H9 (cell line): ENCODE results near the gene PDIA6. TPM values are rescaled to one million over a fixed set of nuclear protein-coding genes. Genes with fewer than 3 reads are reported as not detected.

ENCODE experiments used
- DNase-seq: peaks from one replicate; pipeline ENCODE4 v3.0.0-alpha.2; 2017
- H2AFZ ChIP-seq: one replicate; pipeline ENCODE4 v1.6.1; 2013; ENCODE audit warnings: mild to moderate bottlenecking, low read length, control low read depth, moderate library complexity
- H2AK5ac ChIP-seq: 2 replicates; pipeline ENCODE4 v1.6.1; 2013; ENCODE audit warnings: low read length, control low read depth, mixed read lengths; ENCODE audit not compliant: insufficient read length
- H2BK120ac ChIP-seq: one replicate; pipeline ENCODE4 v1.6.1; 2013; ENCODE audit warnings: low read depth, mild to moderate bottlenecking, low read length, control low read depth, inconsistent platforms; ENCODE audit not compliant: poor library complexity, severe bottlenecking
- H2BK12ac ChIP-seq: 2 replicates; pipeline ENCODE4 v1.6.1; 2013; ENCODE audit warnings: low read length, control low read depth, mixed read lengths, low read depth; ENCODE audit not compliant: insufficient read length
- H2BK15ac ChIP-seq: 2 replicates; pipeline ENCODE4 v1.6.1; 2013; ENCODE audit warnings: low read depth, low read length, control low read depth
- H2BK20ac ChIP-seq: one replicate; pipeline ENCODE4 v1.6.1; 2013; ENCODE audit warnings: low read depth, mild to moderate bottlenecking, low read length, control low read depth, inconsistent platforms; ENCODE audit not compliant: poor library complexity, severe bottlenecking
- H2BK5ac ChIP-seq: 2 replicates; pipeline ENCODE4 v1.6.1; 2013; ENCODE audit warnings: low read length, control low read depth, mixed read lengths; ENCODE audit not compliant: insufficient read length
- H3K14ac ChIP-seq: 2 replicates; pipeline ENCODE4 v1.6.1; 2013; ENCODE audit warnings: low read length, control low read depth; ENCODE audit not compliant: insufficient read depth
- H3K18ac ChIP-seq: 2 replicates; pipeline ENCODE4 v1.6.1; 2013; ENCODE audit warnings: low read depth, mild to moderate bottlenecking, mixed read lengths, low read length, control low read depth; ENCODE audit not compliant: insufficient read length
- H3K23ac ChIP-seq: 2 replicates; pipeline ENCODE4 v1.6.1; 2013; ENCODE audit warnings: low read length, control low read depth, mixed read lengths, low read depth; ENCODE audit not compliant: insufficient read length
- H3K23me2 ChIP-seq: 2 replicates; pipeline ENCODE4 v1.6.1; 2013; ENCODE audit warnings: low read depth, mild to moderate bottlenecking, mixed read lengths, low read length, control low read depth; ENCODE audit not compliant: insufficient read length, poor library complexity, severe bottlenecking
- H3K27ac ChIP-seq: 2 replicates; pipeline ENCODE4 v1.5.1; 2013; ENCODE audit warnings: low read length, control low read depth, mixed read lengths, low read depth; ENCODE audit not compliant: insufficient read length
- H3K27me3 ChIP-seq: 2 replicates; pipeline ENCODE4 v1.6.1; 2013; ENCODE audit warnings: low read length, control low read depth, inconsistent platforms; ENCODE audit not compliant: insufficient read depth
- H3K4ac ChIP-seq: 2 replicates; pipeline ENCODE4 v1.6.1; 2013; ENCODE audit warnings: low read depth, mild to moderate bottlenecking, control low read depth, inconsistent platforms, low read length, moderate library complexity
- H3K4me1 ChIP-seq: 2 replicates; pipeline ENCODE4 v1.6.1; 2013; ENCODE audit warnings: low read length, control low read depth, inconsistent platforms; ENCODE audit not compliant: insufficient read depth
- H3K4me2 ChIP-seq: 2 replicates; pipeline ENCODE4 v1.6.1; 2013; ENCODE audit warnings: low read length, control low read depth, mixed read lengths; ENCODE audit not compliant: insufficient read length, insufficient read depth
- H3K56ac ChIP-seq: 2 replicates; pipeline ENCODE4 v1.6.1; 2013; ENCODE audit warnings: low read depth, mild to moderate bottlenecking, mixed read lengths, low read length, control low read depth; ENCODE audit not compliant: insufficient read length
- H3K79me1 ChIP-seq: 2 replicates; pipeline ENCODE4 v1.6.1; 2013; ENCODE audit warnings: low read depth, mild to moderate bottlenecking, moderate library complexity, low read length, control low read depth, inconsistent platforms; ENCODE audit not compliant: insufficient read depth, poor library complexity, severe bottlenecking
- H3K79me2 ChIP-seq: 2 replicates; pipeline ENCODE4 v1.6.1; 2013; ENCODE audit warnings: low read length, control low read depth, inconsistent platforms; ENCODE audit not compliant: insufficient read depth
- H3K9ac ChIP-seq: 2 replicates; pipeline ENCODE4 v1.6.1; 2013; ENCODE audit warnings: low read length, control low read depth, mixed read lengths; ENCODE audit not compliant: insufficient read length; ENCODE audit errors: extremely low read depth
- H3K9me3 ChIP-seq: one replicate; pipeline ENCODE4 v1.6.1; 2013; ENCODE audit warnings: low read depth, low read length, inconsistent platforms; ENCODE audit not compliant: control insufficient read depth
- H3T11ph ChIP-seq: one replicate; pipeline ENCODE4 v1.6.1; 2013; ENCODE audit warnings: mild to moderate bottlenecking, low read length, control low read depth, inconsistent platforms
- H4K20me1 ChIP-seq: one replicate; pipeline ENCODE4 v1.6.1; 2013; ENCODE audit not compliant: control insufficient read depth, insufficient read length, insufficient read depth
- H4K5ac ChIP-seq: 2 replicates; pipeline ENCODE4 v1.6.1; 2013; ENCODE audit warnings: low read depth, mild to moderate bottlenecking, mixed read lengths, low read length, control low read depth; ENCODE audit not compliant: insufficient read length
- H4K8ac ChIP-seq: replicated peaks from 2 replicates; pipeline ENCODE4 v1.6.1; 2013; ENCODE audit warnings: low read length, control low read depth, mixed read lengths, low read depth; ENCODE audit not compliant: insufficient read length
- H4K91ac ChIP-seq: 2 replicates; pipeline ENCODE4 v1.6.1; 2013; ENCODE audit warnings: low read depth, mild to moderate bottlenecking, moderate library complexity, mixed read lengths, low read length, control low read depth; ENCODE audit not compliant: insufficient read length
- H3K27ac Mint-ChIP-seq, 3 experiments: 2 replicates in 2 of 3; 3 replicates in 1 of 3; pipeline ENCODE4 v1.8.0; 2020 to 2021; ENCODE audit warnings: mixed read lengths in 3 of 3, mild to moderate bottlenecking in 1 of 3, moderate library complexity in 1 of 3
- H3K27me3 Mint-ChIP-seq: 2 replicates; pipeline ENCODE4 v1.8.0; 2021; ENCODE audit warnings: low read depth, mild to moderate bottlenecking, moderate library complexity, mixed read lengths
- H3K36me3 Mint-ChIP-seq, 3 experiments: 2 replicates in 2 of 3; 3 replicates in 1 of 3; pipeline ENCODE4 v1.8.0; 2020 to 2021; ENCODE audit warnings: low read depth in 3 of 3, mixed read lengths in 3 of 3; ENCODE audit not compliant: insufficient read depth in 1 of 3
- H3K4me1 Mint-ChIP-seq, 2 experiments: 2 replicates each; pipeline ENCODE4 v1.8.0; 2020; ENCODE audit warnings: mixed read lengths in 2 of 2
- H3K4me3 Mint-ChIP-seq, 2 experiments: 2 replicates in 1 of 2; 3 replicates in 1 of 2; pipeline ENCODE4 v1.8.0; 2020 to 2021; ENCODE audit warnings: mild to moderate bottlenecking in 2 of 2, mixed read lengths in 2 of 2, moderate library complexity in 1 of 2
- H3K9me3 Mint-ChIP-seq, 2 experiments: 2 replicates in 1 of 2; 3 replicates in 1 of 2; pipeline ENCODE4 v1.8.0; 2020; ENCODE audit warnings: mild to moderate bottlenecking in 2 of 2, mixed read lengths in 2 of 2, moderate library complexity in 1 of 2
- WGBS: extraction: QIAGEN DNeasy Blood & Tissue Kit; methylation state at CpG from one replicate; pipeline ENCODE4 v1.1.7; 2013; ENCODE audit warnings: missing lambda C conversion rate, low lambda C conversion rate, mixed read lengths; ENCODE audit not compliant: insufficient read length; ENCODE audit errors: extremely low coverage; 5-methylcytosine and 5-hydroxymethylcytosine counted together
- total RNA-seq: library from RNA; stranded (reverse); gene quantifications from 2 replicates; pipeline ENCODE4 v1.2.1, GENCODE V29; 2021
- TF ChIP-seq, protein P1 (sequence below): fragments of 200-600 bp; sonication (generic); conservative IDR thresholded peaks from 3 replicates; pipeline ENCODE4 v1.8.0; 2021; ENCODE audit warnings: antibody characterized with exemption, mild to moderate bottlenecking

Gene PDIA6
- total RNA-seq, 1 experiment from 2014 or later: 301 TPM

DNA sequence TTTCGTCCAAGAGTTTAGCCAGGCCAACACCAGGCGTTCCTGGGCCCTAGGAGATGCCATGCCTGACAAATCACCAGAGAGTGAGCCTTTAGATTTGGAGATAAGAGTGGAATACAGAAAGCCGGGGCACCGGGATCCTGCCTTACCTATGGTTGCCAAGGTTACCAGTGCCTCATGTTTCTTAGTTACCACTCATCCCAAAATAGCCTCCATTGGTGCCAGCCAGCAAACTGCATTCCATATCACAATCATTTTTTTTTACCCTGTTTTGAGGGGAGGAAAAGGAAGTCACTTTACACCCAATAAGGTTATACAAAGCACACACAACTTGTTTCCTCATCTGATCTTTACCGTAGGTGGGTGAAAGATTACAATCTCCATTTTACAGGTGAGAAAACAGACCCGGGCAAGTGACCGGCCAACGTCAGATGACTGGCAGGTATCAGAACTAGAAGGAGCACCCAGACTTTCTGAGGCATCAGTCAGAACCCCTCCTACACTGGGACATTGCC, 48.3 kb upstream of the PDIA6 start:
- H3K27me3 Mint-ChIP-seq: no peaks in the 10 kb centered on the region; the same call in none of the 2 replicates
- H3K56ac ChIP-seq: no peak overlapping the region
- H2BK15ac ChIP-seq: no peak overlapping the region
- TF ChIP-seq, protein P1, sequence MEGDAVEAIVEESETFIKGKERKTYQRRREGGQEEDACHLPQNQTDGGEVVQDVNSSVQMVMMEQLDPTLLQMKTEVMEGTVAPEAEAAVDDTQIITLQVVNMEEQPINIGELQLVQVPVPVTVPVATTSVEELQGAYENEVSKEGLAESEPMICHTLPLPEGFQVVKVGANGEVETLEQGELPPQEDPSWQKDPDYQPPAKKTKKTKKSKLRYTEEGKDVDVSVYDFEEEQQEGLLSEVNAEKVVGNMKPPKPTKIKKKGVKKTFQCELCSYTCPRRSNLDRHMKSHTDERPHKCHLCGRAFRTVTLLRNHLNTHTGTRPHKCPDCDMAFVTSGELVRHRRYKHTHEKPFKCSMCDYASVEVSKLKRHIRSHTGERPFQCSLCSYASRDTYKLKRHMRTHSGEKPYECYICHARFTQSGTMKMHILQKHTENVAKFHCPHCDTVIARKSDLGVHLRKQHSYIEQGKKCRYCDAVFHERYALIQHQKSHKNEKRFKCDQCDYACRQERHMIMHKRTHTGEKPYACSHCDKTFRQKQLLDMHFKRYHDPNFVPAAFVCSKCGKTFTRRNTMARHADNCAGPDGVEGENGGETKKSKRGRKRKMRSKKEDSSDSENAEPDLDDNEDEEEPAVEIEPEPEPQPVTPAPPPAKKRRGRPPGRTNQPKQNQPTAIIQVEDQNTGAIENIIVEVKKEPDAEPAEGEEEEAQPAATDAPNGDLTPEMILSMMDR: no peak
- no peak overlapping the region for H2AFZ ChIP-seq
- no peaks in the 10 kb centered on the region for H3K23me2 ChIP-seq
- H3K14ac ChIP-seq: no peak overlapping the region
- no peak overlapping the region for H2BK20ac ChIP-seq
- no peak overlapping the region for H3K23ac ChIP-seq
- H2AK5ac ChIP-seq: no peak overlapping the region
- no peaks in the 10 kb centered on the region for H3K79me2 ChIP-seq
- WGBS: no CpG with 5 or more reads among the region's 8 CpGs
- no peaks in the 10 kb centered on the region for H3K27me3 ChIP-seq
- no peak overlapping the region for H3K4me2 ChIP-seq
- no peak overlapping the region for H3K4me3 Mint-ChIP-seq
- peaks cover 7 to 14% of the 10 kb centered on the region in 2 experiments for H3K4me1 Mint-ChIP-seq
- no peak overlapping the region for H2BK5ac ChIP-seq
- no peak overlapping the region for H3K27ac ChIP-seq
- H4K20me1 ChIP-seq: no peaks in the 10 kb centered on the region
- no peak overlapping the region for H4K5ac ChIP-seq
- no peak overlapping the region for H3K9ac ChIP-seq
- no peak overlapping the region for H4K8ac ChIP-seq
- no peak overlapping the region for H2BK12ac ChIP-seq
- no peaks in the 10 kb centered on the region for H3K4me1 ChIP-seq
- no peak overlapping the region for H2BK120ac ChIP-seq
- H3K27ac Mint-ChIP-seq: no peak overlapping the region
- H3K36me3 Mint-ChIP-seq: no peaks in the 10 kb centered on the region
- no peaks in the 10 kb centered on the region for H3K9me3 Mint-ChIP-seq
- H3T11ph ChIP-seq: no peak overlapping the region
- no peaks in the 10 kb centered on the region for H3K9me3 ChIP-seq
- H4K91ac ChIP-seq: no peak overlapping the region
- H3K4ac ChIP-seq: no peak overlapping the region
- H3K18ac ChIP-seq: no peak overlapping the region
- no peak for DNase-seq
- H3K79me1 ChIP-seq: no peaks in the 10 kb centered on the region
